NCI-H1417 treated with DMSO at 0.1 percent for 48 hours (cell line): ENCODE measurements around the gene IL27RA.

ENCODE experiments used
- DNase-seq: peaks from one replicate; lab custom pipeline; 2025; lab: John Stamatoyannopoulos, UW

Gene IL27RA

GRCh38 chr19:14088634-14089411 lies 57.3 kb downstream of the IL27RA start:
- DNase-seq: no peak

- DNase-seq: no peak
Observed at GRCh38 chr19:14089412-14089661, 57.8 kb downstream of the IL27RA start.

GRCh38 chr19:14089662-14090508 lies 58.3 kb downstream of the IL27RA start:
- no peak for DNase-seq

- DNase-seq: no peak
Observed at GRCh38 chr19:14090509-14091080, 59.0 kb downstream of the IL27RA start, which contains the start of gene SAMD1. Gene SAMD1 (minus strand): TSS chr19:14090751.

GRCh38 chr19:14091081-14091812 lies 59.7 kb downstream of the IL27RA start:
- DNase-seq: no peak

GRCh38 chr19:14091813-14092462 lies 60.4 kb downstream of the IL27RA start:
- no peak for DNase-seq

GRCh38 chr19:14093117-14093823 lies 61.7 kb downstream of the IL27RA start:
- DNase-seq: no peak

- no peak for DNase-seq
Observed at GRCh38 chr19:14094854-14095253, 63.3 kb downstream of the IL27RA start.

- no peak for DNase-seq
Observed at GRCh38 chr19:14096272-14096992, 64.9 kb downstream of the IL27RA start.

- no peak for DNase-seq
Observed at GRCh38 chr19:14097532-14098151, 66.1 kb downstream of the IL27RA start.

- no peak for DNase-seq
Observed at GRCh38 chr19:14101003-14101545, 69.5 kb downstream of the IL27RA start.

- DNase-seq: no peak
Observed at GRCh38 chr19:14102102-14102696, 70.6 kb downstream of the IL27RA start.

- no peak for DNase-seq
Observed at GRCh38 chr19:14102756-14103155, 71.2 kb downstream of the IL27RA start.
